ENCODE measurements around the gene CRAMP1. TPM values are rescaled to one million over a fixed set of nuclear protein-coding genes. Genes with fewer than 3 reads are reported as not detected.

CRAMP1 gene
- polyA plus RNA-seq, 1 of the 3 experiments (the other 2 are of a cell fraction), result 9.5 TPM

GRCh38 chr16:1688807-1689560 lies 76.8 kb downstream of the CRAMP1 start:
- Histone ChIP-seq H3K9me3 (no peaks in the 10 kb centered on the region), H3F3A (replicated peaks; ENCODE audit: insufficient read depth) (peaks cover 22% of the 10 kb centered on the region), H3K9ac (no peak overlapping the region), H2AFZ (ENCODE audit: low read depth) (no peak overlapping the region), H3K9me2 (no peaks in the 10 kb centered on the region), H3K4me1 (ENCODE audit: control insufficient read depth in 1 of 2, insufficient read depth in 2 of 2, low read depth in 1 of 2, low read length in 1 of 2) (0 out of 4 replicates have a peak, but pooled peaks cover 0 to 17% of the 10 kb centered on the region in 2 experiments), H4K20me1 (ENCODE audit: insufficient read depth) (peaks cover 28% of the 10 kb centered on the region; the same call in 1 of the 2 replicates), H3K27ac (ENCODE audit: low read depth in 2 of 2, low read length in 1 of 2) (peak overlapping the region in 1 of 2 experiments; percentile 13; a peak in 1 of 4 replicates), H3K4me3 (ENCODE audit: low read depth in 2 of 2, low read length in 1 of 2) (no peak overlapping the region), H3K27me3 (ENCODE audit: insufficient read depth) (no peaks in the 10 kb centered on the region), H3K79me2 (ENCODE audit: insufficient read depth) (peaks cover 88% of the 10 kb centered on the region), H3K36me3 (replicated peaks in 1 of 2; ENCODE audit: control insufficient read depth in 1 of 2, insufficient read depth in 2 of 2, low read length in 1 of 2) (peaks cover 51 to 57% of the 10 kb centered on the region in 2 experiments), H3K4me2 (0 out of 2 replicates have a peak overlapping the region, but pooled peaks have one; percentile 3)
- whole genome bisulfite sequencing (ENCODE audit: low lambda C conversion rate), result 79% methylated on average over 10 of the region's 10 CpGs
- ChIA-PET CTCF (interaction anchor here (1.0 kb wide), 1 partner anchor 17 kb away, joined by 3 read pairs; the partner anchor contains the start of gene MAPK8IP3), POLR2A (no interaction called here)
- no peak for DNase-seq
- no peak for TF ChIP-seq NFIC (IDR thresholded peaks at IDR 0.05; ENCODE audit: borderline replicate concordance)
- no peak for TF ChIP-seq GABPA (IDR thresholded peaks at IDR 0.05; ENCODE audit: low read depth)
- no peak for TF ChIP-seq GATA2 (CRISPR knock-in tag; IDR thresholded peaks at IDR 0.05)
- TF ChIP-seq SIN3A (IDR thresholded peaks at IDR 0.05; ENCODE audit: borderline replicate concordance, low read depth, low read length), result no peak
- TF ChIP-seq RFX5 (IDR thresholded peaks at IDR 0.05; ENCODE audit: low read length), result no peak
- TF ChIP-seq TCF12 (IDR thresholded peaks at IDR 0.05), result no peak
- no peak for TF ChIP-seq TAF1 (IDR thresholded peaks at IDR 0.05; ENCODE audit: borderline replicate concordance, low read depth, low read length)
- no peak for TF ChIP-seq FOSL2 (IDR thresholded peaks at IDR 0.05; ENCODE audit: borderline replicate concordance, low read depth)
- TF ChIP-seq, protein P1, sequence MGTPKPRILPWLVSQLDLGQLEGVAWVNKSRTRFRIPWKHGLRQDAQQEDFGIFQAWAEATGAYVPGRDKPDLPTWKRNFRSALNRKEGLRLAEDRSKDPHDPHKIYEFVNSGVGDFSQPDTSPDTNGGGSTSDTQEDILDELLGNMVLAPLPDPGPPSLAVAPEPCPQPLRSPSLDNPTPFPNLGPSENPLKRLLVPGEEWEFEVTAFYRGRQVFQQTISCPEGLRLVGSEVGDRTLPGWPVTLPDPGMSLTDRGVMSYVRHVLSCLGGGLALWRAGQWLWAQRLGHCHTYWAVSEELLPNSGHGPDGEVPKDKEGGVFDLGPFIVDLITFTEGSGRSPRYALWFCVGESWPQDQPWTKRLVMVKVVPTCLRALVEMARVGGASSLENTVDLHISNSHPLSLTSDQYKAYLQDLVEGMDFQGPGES (IDR thresholded peaks at IDR 0.05; ENCODE audit: low read depth, low read length), result no peak
- TF ChIP-seq, protein P2, sequence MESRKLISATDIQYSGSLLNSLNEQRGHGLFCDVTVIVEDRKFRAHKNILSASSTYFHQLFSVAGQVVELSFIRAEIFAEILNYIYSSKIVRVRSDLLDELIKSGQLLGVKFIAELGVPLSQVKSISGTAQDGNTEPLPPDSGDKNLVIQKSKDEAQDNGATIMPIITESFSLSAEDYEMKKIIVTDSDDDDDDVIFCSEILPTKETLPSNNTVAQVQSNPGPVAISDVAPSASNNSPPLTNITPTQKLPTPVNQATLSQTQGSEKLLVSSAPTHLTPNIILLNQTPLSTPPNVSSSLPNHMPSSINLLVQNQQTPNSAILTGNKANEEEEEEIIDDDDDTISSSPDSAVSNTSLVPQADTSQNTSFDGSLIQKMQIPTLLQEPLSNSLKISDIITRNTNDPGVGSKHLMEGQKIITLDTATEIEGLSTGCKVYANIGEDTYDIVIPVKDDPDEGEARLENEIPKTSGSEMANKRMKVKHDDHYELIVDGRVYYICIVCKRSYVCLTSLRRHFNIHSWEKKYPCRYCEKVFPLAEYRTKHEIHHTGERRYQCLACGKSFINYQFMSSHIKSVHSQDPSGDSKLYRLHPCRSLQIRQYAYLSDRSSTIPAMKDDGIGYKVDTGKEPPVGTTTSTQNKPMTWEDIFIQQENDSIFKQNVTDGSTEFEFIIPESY (IDR thresholded peaks at IDR 0.05; ENCODE audit: borderline replicate concordance, low read depth), result no peak
- TF ChIP-seq FOXJ3 (CRISPR knock-in tag; IDR thresholded peaks at IDR 0.05), result no peak
- TF ChIP-seq, protein P3, sequence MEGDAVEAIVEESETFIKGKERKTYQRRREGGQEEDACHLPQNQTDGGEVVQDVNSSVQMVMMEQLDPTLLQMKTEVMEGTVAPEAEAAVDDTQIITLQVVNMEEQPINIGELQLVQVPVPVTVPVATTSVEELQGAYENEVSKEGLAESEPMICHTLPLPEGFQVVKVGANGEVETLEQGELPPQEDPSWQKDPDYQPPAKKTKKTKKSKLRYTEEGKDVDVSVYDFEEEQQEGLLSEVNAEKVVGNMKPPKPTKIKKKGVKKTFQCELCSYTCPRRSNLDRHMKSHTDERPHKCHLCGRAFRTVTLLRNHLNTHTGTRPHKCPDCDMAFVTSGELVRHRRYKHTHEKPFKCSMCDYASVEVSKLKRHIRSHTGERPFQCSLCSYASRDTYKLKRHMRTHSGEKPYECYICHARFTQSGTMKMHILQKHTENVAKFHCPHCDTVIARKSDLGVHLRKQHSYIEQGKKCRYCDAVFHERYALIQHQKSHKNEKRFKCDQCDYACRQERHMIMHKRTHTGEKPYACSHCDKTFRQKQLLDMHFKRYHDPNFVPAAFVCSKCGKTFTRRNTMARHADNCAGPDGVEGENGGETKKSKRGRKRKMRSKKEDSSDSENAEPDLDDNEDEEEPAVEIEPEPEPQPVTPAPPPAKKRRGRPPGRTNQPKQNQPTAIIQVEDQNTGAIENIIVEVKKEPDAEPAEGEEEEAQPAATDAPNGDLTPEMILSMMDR (IDR thresholded peaks at IDR 0.05), result no peak
- TF ChIP-seq, protein P4, sequence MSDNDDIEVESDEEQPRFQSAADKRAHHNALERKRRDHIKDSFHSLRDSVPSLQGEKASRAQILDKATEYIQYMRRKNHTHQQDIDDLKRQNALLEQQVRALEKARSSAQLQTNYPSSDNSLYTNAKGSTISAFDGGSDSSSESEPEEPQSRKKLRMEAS (IDR thresholded peaks at IDR 0.05; ENCODE audit: low read depth), result no peak
- no peak for TF ChIP-seq ELF1 (IDR thresholded peaks at IDR 0.05)
- TF ChIP-seq JUND (IDR thresholded peaks at IDR 0.05), result no peak
- TF ChIP-seq, protein P5, sequence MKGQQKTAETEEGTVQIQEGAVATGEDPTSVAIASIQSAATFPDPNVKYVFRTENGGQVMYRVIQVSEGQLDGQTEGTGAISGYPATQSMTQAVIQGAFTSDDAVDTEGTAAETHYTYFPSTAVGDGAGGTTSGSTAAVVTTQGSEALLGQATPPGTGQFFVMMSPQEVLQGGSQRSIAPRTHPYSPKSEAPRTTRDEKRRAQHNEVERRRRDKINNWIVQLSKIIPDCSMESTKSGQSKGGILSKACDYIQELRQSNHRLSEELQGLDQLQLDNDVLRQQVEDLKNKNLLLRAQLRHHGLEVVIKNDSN (IDR thresholded peaks at IDR 0.05; ENCODE audit: borderline replicate concordance, low read depth), result no peak

Measured in SK-N-SH (cell line).